ENCODE measurements around the gene HHATL. TPM values are rescaled to one million over a fixed set of nuclear protein-coding genes. Genes with fewer than 3 reads are reported as not detected.

Gene HHATL
- total RNA-seq, 1 donor from 2014 or later: not detected

DNA sequence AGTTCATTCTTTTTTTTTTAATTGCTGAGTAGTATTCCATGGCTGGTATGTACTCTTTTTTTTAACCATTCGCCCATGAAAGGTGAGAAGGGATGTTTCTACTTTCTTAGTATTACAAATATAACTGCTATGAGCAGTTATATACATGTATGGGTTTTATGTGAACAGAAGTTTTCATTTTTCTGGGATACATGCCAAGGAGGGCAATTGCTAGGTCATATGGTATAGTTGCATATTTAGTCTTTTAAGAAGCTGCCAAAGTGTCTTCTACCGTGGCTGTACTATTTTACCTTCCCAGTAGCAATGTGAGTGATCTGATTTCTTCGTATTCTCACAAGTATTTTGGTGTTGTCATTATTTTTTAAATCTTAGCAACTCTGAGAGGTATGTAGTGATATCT, 28.5 kb downstream of the HHATL start:
- peaks cover 26% of the 10 kb centered on the region for H3K9me3 Mint-ChIP-seq
- H3K27ac Mint-ChIP-seq: no peak overlapping the region
- no peaks in the 10 kb centered on the region for H3K36me3 Mint-ChIP-seq (ENCODE audit: low read depth)
- peaks cover 5% of the 10 kb centered on the region for H3K27me3 Mint-ChIP-seq (ENCODE audit: low read depth)
- DNase-seq (ENCODE audit: low spot score): no peak
- peaks cover 4% of the 10 kb centered on the region for H3K4me1 Mint-ChIP-seq (ENCODE audit: low read depth)
- intact Hi-C loops (cut with micrococcal nuclease): no loop called here
- no peak overlapping the region for H3K4me3 Mint-ChIP-seq (ENCODE audit: low read depth)

DNA sequence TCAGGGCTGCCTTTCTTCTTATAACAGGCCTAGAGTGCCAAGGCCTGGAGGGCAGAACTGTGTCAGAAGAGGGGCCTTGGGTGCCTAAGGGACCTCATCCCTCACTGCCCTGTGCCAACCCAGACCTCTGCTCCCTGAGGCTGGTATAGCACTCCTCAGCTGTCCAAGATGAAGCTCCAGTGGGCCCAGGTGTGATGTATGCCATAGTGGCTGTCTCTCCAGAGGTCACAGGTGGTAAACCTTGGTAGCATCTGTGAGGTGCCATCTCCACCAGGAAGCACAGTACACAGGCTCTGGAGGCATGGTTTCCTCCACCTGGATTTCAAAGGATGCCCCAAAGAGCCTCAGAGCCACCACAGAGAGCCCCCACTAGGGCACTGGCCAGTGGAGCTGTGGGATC, 29.5 kb downstream of the HHATL start:
- DNase-seq (ENCODE audit: low spot score): no peak
- H3K27me3 Mint-ChIP-seq (ENCODE audit: low read depth): peaks cover 6% of the 10 kb centered on the region
- no peaks in the 10 kb centered on the region for H3K4me1 Mint-ChIP-seq (ENCODE audit: low read depth)
- peaks cover 19% of the 10 kb centered on the region for H3K9me3 Mint-ChIP-seq
- H3K27ac Mint-ChIP-seq: no peak overlapping the region
- H3K4me3 Mint-ChIP-seq (ENCODE audit: low read depth): no peak overlapping the region
- H3K36me3 Mint-ChIP-seq (ENCODE audit: low read depth): no peaks in the 10 kb centered on the region
- intact Hi-C loops (cut with micrococcal nuclease): no loop called here

DNA sequence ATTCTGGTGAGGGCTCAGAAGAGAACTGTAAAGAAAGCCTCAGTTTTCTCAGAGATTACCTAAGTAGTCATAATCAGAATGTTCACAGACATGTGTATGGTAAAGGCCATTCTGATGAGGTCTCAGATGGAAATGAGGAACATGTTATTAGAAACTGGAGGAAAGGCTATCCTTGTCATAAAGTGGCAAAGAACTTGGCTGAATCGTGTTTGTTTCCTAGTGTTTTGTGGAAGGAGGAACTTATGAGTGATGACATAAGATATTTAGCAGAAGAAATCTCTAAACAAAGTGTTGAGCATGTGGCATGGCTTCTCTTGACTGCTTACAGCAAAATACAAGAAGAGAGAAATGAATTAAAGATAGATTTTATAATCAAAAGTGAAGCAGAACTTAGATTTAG, 30.1 kb downstream of the HHATL start:
- no peak overlapping the region for H3K27ac Mint-ChIP-seq

DNA sequence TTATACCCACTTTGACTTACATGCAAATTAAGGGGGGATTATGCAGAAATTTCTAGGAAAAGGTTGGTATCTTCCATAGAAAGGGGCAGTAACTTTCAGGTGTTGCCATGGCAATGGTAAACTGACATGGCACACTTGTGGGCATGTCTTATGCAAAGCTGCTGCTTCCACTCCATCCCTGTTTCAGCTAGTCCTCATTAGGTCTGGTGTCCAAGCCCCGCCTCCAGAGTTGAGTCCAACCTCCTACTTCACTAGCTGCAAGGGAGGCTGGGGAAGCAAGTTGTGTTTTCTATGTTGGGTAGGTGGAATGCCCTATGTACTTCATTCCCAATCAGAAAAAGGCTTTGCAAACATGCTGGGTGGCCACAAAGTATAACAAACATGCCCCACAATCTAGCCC, 31.9 kb downstream of the HHATL start:
- Mint-ChIP-seq H3K27ac (no peak overlapping the region), H3K9me3 (peaks cover 4% of the 10 kb centered on the region), H3K4me3 (ENCODE audit: low read depth) (no peak overlapping the region), H3K27me3 (ENCODE audit: low read depth) (peaks cover 6% of the 10 kb centered on the region), H3K36me3 (ENCODE audit: low read depth) (no peaks in the 10 kb centered on the region), H3K4me1 (ENCODE audit: low read depth) (no peaks in the 10 kb centered on the region)
- intact Hi-C loops (cut with micrococcal nuclease): no loop called here
- no peak for DNase-seq (ENCODE audit: low spot score)

More for the DNA sequence above, 30.1 kb downstream of the HHATL start:
- no peak overlapping the region for H3K4me3 Mint-ChIP-seq (ENCODE audit: low read depth)
- H3K4me1 Mint-ChIP-seq (ENCODE audit: low read depth): no peaks in the 10 kb centered on the region
- no peak for DNase-seq (ENCODE audit: low spot score)
- peaks cover 13% of the 10 kb centered on the region for H3K9me3 Mint-ChIP-seq
- intact Hi-C loops (cut with micrococcal nuclease): no loop called here
- peaks cover 6% of the 10 kb centered on the region for H3K27me3 Mint-ChIP-seq (ENCODE audit: low read depth)
- no peaks in the 10 kb centered on the region for H3K36me3 Mint-ChIP-seq (ENCODE audit: low read depth)

DNA sequence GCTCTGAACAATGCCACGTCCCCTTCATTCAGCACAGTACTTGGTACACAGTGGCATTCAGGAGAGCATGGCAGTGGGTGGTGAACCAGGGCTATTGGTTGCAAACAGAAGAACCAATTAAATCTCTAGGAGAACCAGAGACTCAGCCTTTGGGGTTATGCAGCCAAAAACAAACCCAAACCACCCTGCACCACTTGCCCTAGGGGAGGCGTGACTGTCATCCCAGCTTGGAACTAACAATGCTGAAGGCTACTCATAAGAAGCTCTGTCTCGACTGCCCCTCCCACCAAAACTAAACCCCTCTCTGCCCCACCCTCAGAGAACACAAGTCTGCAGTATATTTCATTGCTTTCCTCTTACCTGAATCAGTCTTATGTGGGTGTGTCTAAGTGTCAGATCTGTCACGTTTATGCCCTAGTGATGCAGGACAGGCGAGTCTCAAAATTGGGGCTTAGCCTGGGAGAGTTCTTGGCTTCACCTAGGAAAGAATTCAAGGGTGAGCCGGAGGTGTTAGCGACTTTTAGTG, 32.5 kb downstream of the HHATL start:
- no peak overlapping the region for H3K4me3 Mint-ChIP-seq (ENCODE audit: low read depth)
- H3K36me3 Mint-ChIP-seq (ENCODE audit: low read depth): no peaks in the 10 kb centered on the region
- intact Hi-C loops (cut with micrococcal nuclease): no loop called here
- H3K4me1 Mint-ChIP-seq (ENCODE audit: low read depth): no peaks in the 10 kb centered on the region
- H3K27ac Mint-ChIP-seq: no peak overlapping the region
- peaks cover 4% of the 10 kb centered on the region for H3K9me3 Mint-ChIP-seq
- DNase-seq (ENCODE audit: low spot score): no peak
- H3K27me3 Mint-ChIP-seq (ENCODE audit: low read depth): peaks cover 6% of the 10 kb centered on the region

DNA sequence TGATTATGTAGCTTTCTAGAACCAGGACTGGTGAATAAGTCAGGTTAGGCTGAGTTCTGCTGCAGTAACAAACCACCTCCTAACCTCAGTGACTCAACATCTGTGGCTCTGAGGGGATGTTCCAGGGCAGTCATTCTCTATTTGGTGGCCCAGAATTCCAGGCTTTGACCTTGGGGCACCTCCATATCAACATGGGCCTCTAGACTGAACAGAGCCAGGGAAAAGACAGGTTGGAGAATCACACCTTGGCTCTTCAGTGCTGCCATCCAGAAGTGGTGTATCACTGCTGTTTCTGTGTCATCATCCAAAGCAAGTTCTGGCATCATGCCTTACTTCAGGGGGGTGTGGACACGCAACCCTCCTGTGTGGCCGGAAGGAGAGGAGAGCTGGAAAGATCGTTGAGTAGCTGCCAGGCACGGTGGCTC, 33.8 kb downstream of the HHATL start:
- H3K9me3 Mint-ChIP-seq: peaks cover 4% of the 10 kb centered on the region
- intact Hi-C loops (cut with micrococcal nuclease): no loop called here
- no peak overlapping the region for H3K27ac Mint-ChIP-seq
- no peak overlapping the region for H3K4me3 Mint-ChIP-seq (ENCODE audit: low read depth)
- H3K36me3 Mint-ChIP-seq (ENCODE audit: low read depth): no peaks in the 10 kb centered on the region
- H3K27me3 Mint-ChIP-seq (ENCODE audit: low read depth): peaks cover 5% of the 10 kb centered on the region
- no peak for DNase-seq (ENCODE audit: low spot score)
- H3K4me1 Mint-ChIP-seq (ENCODE audit: low read depth): no peaks in the 10 kb centered on the region

DNA sequence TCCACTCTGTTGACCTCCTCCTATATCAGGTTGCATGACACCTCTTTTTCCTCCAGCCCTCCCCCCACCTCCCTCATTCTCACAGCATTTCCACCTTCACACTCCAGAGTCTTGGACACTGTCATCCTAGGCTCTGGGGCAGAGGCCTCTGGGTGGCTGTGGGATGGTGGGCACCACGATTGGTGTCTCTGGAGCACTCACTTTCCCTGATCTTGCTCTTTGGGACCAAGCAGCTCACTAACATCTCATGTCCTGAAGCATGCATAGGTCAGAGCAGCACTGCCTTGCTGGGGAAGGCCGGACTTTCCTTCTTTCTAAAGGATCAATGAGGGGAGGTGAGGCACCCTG, 34.2 kb downstream of the HHATL start:
- no peak for DNase-seq (ENCODE audit: low spot score)
- H3K4me3 Mint-ChIP-seq (ENCODE audit: low read depth): no peak overlapping the region
- no peaks in the 10 kb centered on the region for H3K4me1 Mint-ChIP-seq (ENCODE audit: low read depth)
- intact Hi-C loops (cut with micrococcal nuclease): no loop called here
- peaks cover 3% of the 10 kb centered on the region for H3K27me3 Mint-ChIP-seq (ENCODE audit: low read depth)
- no peak overlapping the region for H3K27ac Mint-ChIP-seq
- no peaks in the 10 kb centered on the region for H3K36me3 Mint-ChIP-seq (ENCODE audit: low read depth)
- H3K9me3 Mint-ChIP-seq: peaks cover 4% of the 10 kb centered on the region

DNA sequence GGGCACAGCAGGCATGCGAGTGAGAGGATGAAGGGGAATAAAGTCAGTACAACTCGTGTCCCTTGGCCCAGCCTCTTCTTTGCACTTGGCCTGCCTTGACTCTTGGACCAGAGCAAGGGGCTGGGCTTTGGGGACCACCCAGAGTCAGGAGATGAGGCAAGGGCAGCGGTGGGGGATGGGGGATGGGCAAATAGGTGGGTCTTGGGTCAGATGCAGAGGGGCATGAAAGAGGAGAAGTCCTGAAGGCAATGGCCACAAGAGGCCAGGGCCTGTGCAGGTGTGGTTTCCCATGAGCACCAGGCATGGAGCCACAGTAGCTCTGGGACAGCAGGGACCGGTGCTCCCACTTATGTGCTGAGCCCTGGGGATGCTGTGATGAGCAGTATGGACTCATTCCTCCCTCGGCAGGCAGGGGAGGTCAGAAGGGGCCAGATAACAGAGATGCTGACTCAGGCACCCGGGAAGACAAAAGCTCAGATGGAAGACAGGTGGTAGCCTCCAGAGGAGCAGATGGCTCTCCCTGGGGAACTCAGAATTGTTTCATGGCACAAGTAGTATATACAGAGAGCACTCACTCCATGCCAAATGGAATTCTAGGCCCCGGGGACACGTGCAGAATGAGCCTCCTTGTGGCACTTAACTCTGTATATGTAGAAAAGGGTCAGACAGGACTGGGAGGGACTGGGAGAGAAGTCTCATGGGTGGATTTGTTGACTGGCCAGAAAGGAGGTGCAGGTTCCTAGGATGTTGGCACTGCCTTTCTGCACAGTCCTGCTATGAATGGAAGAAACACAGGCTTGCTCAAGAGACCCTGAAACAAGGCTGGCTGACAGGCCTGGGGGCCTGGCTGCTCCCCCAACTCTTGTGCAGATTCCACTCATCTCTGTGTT, 34.8 kb downstream of the HHATL start:
- no peaks in the 10 kb centered on the region for H3K4me1 Mint-ChIP-seq (ENCODE audit: low read depth)
- intact Hi-C loops (cut with micrococcal nuclease): no loop called here
- peaks cover 3% of the 10 kb centered on the region for H3K27me3 Mint-ChIP-seq (ENCODE audit: low read depth)
- DNase-seq (ENCODE audit: low spot score): no peak
- H3K9me3 Mint-ChIP-seq: peaks cover 4% of the 10 kb centered on the region
- H3K27ac Mint-ChIP-seq: no peak overlapping the region
- no peak overlapping the region for H3K4me3 Mint-ChIP-seq (ENCODE audit: low read depth)
- H3K36me3 Mint-ChIP-seq (ENCODE audit: low read depth): no peaks in the 10 kb centered on the region

DNA sequence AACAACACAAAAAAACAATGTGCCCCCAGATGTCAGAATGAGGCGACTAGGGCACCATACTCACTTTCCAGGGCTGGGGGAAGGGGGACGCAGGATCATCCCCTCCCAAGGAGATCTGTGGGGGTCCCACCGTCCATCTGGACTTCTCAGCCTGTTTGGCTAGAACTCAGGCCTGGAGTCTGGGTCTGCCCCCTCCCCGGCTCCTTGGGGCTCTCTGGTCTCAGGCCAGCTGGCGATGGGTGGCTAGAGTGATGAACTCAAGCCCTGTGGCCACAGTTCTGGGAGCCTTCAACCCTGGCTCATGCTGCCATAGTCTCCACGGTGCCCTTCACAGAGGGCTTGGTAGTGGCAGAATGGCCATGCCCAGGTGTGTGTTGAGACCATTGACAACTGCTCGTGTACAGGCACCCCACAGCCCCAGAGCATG, 35.5 kb downstream of the HHATL start:
- no peaks in the 10 kb centered on the region for H3K36me3 Mint-ChIP-seq (ENCODE audit: low read depth)
- H3K27ac Mint-ChIP-seq: no peak overlapping the region
- peaks cover 4% of the 10 kb centered on the region for H3K9me3 Mint-ChIP-seq
- no peaks in the 10 kb centered on the region for H3K4me1 Mint-ChIP-seq (ENCODE audit: low read depth)
- peaks cover 2% of the 10 kb centered on the region for H3K27me3 Mint-ChIP-seq (ENCODE audit: low read depth)
- no peak for DNase-seq (ENCODE audit: low spot score)
- no peak overlapping the region for H3K4me3 Mint-ChIP-seq (ENCODE audit: low read depth)
- intact Hi-C loops (cut with micrococcal nuclease): no loop called here

DNA sequence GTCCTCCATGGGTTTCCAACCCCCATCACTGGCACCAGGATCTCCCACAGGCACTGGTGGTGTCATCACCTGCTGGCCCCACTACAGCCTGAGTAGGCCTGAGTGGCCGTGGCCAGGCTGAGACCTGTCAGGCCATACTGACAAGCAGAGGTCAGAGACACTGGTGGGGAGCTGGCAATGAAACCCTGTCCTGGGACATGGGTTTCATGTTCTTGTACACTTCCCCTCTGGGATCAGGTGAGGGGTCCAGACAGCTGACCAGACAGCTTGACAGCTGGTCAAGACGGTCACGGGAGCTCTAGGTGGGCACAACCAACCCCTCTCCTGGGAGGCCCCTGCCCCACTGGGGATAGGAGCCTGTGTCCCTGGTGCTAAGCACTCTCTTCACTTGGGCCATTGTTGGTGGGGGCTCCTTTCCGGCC, 36.0 kb downstream of the HHATL start:
- Mint-ChIP-seq H3K9me3 (peaks cover 4% of the 10 kb centered on the region), H3K4me3 (ENCODE audit: low read depth) (no peak overlapping the region), H3K27ac (no peak overlapping the region), H3K27me3 (ENCODE audit: low read depth) (peaks cover 2% of the 10 kb centered on the region), H3K36me3 (ENCODE audit: low read depth) (no peaks in the 10 kb centered on the region), H3K4me1 (ENCODE audit: low read depth) (no peaks in the 10 kb centered on the region)
- DNase-seq (ENCODE audit: low spot score): no peak
- intact Hi-C loops (cut with micrococcal nuclease): no loop called here

DNA sequence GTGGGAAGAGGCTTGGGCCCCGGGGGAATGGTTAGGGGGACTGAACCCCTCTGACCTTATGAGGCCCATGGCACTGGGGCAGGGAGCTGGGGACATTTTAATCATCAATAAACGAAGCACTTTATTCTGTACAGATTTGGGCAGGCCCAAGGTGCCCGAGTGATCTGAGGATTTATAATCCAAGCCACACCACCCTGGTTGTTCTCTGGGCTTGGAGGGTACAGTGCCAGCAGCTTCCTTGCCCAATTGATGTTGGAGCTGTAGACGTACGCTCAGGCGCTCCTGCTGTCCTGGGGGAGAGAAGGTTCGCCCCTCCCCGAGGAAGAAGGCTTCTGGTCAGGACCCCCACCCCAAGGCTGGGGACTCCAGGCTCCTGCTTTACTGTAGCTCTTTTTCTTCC, 36.6 kb downstream of the HHATL start:
- no peak overlapping the region for H3K4me3 Mint-ChIP-seq (ENCODE audit: low read depth)

DNA sequence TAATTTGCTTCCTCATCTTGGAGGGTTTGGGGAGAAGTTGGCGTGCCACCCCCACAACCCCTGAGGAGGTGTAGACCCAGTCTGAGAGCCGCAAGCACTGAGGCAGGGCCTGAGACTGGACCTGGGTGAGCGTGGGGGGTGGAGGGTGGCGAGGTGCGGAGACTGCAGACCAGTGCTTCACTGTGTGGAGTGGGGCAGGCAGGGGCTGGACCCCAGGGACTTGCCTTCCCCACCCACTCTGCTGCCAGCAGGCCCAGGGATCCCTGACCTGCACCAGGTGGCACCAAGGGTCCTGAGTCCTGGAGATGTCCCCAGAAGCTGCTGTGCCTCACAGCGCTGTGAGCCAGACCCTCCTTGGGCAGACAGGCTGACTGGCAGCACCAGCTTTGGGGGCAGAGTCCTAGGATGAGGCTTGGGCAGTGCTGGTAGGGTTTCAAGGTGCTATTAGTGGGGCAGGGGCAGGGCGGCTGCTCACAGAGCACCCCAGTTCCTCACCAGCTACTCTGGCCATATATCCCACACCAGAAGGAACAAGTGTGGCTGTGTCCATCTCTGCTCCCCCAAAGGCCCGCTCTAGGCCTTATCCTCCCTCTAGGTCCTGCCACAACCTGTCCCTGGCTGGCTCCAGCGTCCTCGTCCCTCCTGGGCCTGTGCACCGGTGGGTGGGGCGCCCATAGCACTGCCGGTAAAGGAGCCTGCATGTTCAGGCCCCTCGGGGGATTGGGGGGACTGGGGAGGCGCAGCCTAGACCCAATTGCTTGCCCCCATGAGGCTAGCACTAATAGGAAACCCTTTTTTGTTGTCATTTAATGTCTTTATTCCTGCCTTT, 37.3 kb downstream of the HHATL start:
- Mint-ChIP-seq H3K27me3 (ENCODE audit: low read depth) (peaks cover 2% of the 10 kb centered on the region), H3K4me3 (ENCODE audit: low read depth) (no peak overlapping the region), H3K4me1 (ENCODE audit: low read depth) (no peaks in the 10 kb centered on the region), H3K27ac (no peak overlapping the region), H3K9me3 (peaks cover 4% of the 10 kb centered on the region), H3K36me3 (ENCODE audit: low read depth) (no peaks in the 10 kb centered on the region)
- intact Hi-C loops (cut with micrococcal nuclease): no loop called here
- no peak for DNase-seq (ENCODE audit: low spot score)

More for the DNA sequence above, 36.6 kb downstream of the HHATL start:
- H3K9me3 Mint-ChIP-seq: peaks cover 4% of the 10 kb centered on the region
- H3K36me3 Mint-ChIP-seq (ENCODE audit: low read depth): no peaks in the 10 kb centered on the region
- no peak for DNase-seq (ENCODE audit: low spot score)
- peaks cover 2% of the 10 kb centered on the region for H3K27me3 Mint-ChIP-seq (ENCODE audit: low read depth)
- no peak overlapping the region for H3K27ac Mint-ChIP-seq
- intact Hi-C loops (cut with micrococcal nuclease): no loop called here
- H3K4me1 Mint-ChIP-seq (ENCODE audit: low read depth): no peaks in the 10 kb centered on the region

DNA sequence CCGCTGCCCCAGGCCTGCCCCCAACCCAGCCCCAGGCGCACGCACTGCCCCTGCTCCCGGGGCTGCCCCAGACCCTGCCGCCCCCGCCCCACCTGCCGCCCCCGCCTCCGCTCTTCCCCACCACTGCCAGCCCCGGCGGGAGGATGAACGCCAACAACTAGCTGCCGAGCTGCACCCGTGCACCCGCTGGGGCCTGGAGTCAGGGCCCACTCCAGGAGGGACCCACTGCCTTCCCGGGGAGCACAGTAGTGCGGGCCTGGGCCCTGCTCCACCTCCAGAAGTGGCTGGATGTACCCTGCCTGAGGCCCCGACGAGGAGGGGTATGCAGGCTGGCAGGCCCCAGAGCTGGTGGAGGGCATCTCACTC, 38.2 kb downstream of the HHATL start:
- peaks cover 4% of the 10 kb centered on the region for H3K9me3 Mint-ChIP-seq
- intact Hi-C loops (cut with micrococcal nuclease): loop anchor here (5.0 kb wide), 1 partner anchor 78 kb away; no protein-coding TSS in a partner anchor
- no peak for DNase-seq (ENCODE audit: low spot score)
- no peaks in the 10 kb centered on the region for H3K4me1 Mint-ChIP-seq (ENCODE audit: low read depth)
- no peak overlapping the region for H3K4me3 Mint-ChIP-seq (ENCODE audit: low read depth)
- no peak overlapping the region for H3K27ac Mint-ChIP-seq
- H3K27me3 Mint-ChIP-seq (ENCODE audit: low read depth): peaks cover 2% of the 10 kb centered on the region
- H3K36me3 Mint-ChIP-seq (ENCODE audit: low read depth): no peaks in the 10 kb centered on the region
